ENCODE results near the gene GALNT9. TPM values are rescaled to one million over a fixed set of nuclear protein-coding genes. Genes with fewer than 3 reads are reported as not detected.

Gene GALNT9
- total RNA-seq, 1 donor = not detected

GRCh38 chr12:132204063-132204792, 125.2 kb downstream of the GALNT9 start:
- DNase-seq (ENCODE audit: low read depth) = no peak
- TF ChIP-seq CTCF (IDR thresholded peaks at IDR 0.05; ENCODE audit: insufficient read depth, low read depth, low read length) = no peak
- H3K4me3 ChIP-seq (ENCODE audit: low read depth, low read length) = no peak overlapping the region

- no peak for TF ChIP-seq CTCF (IDR thresholded peaks at IDR 0.05; ENCODE audit: insufficient read depth, low read depth, low read length)
- no peak for DNase-seq (ENCODE audit: low read depth)
- H3K4me3 ChIP-seq (ENCODE audit: low read depth, low read length) = no peak overlapping the region
These were observed 126.3 kb downstream of the GALNT9 start for GRCh38 chr12:132202929-132203721.

GRCh38 chr12:132201391-132202120, 127.8 kb downstream of the GALNT9 start:
- no peak overlapping the region for H3K4me3 ChIP-seq (ENCODE audit: low read depth, low read length)
- no peak for DNase-seq (ENCODE audit: low read depth)
- no peak for TF ChIP-seq CTCF (IDR thresholded peaks at IDR 0.05; ENCODE audit: insufficient read depth, low read depth, low read length)

- H3K4me3 ChIP-seq (ENCODE audit: low read depth, low read length) = no peak overlapping the region
- DNase-seq (ENCODE audit: low read depth) = no peak
- no peak for TF ChIP-seq CTCF (IDR thresholded peaks at IDR 0.05; ENCODE audit: insufficient read depth, low read depth, low read length)
These were observed 128.6 kb downstream of the GALNT9 start for GRCh38 chr12:132200800-132201199.

GRCh38 chr12:132199526-132200319, 129.7 kb downstream of the GALNT9 start:
- no peak for TF ChIP-seq CTCF (IDR thresholded peaks at IDR 0.05; ENCODE audit: insufficient read depth, low read depth, low read length)
- DNase-seq (ENCODE audit: low read depth) = no peak
- no peak overlapping the region for H3K4me3 ChIP-seq (ENCODE audit: low read depth, low read length)

- no peak overlapping the region for H3K4me3 ChIP-seq (ENCODE audit: low read depth, low read length)
- no peak for TF ChIP-seq CTCF (IDR thresholded peaks at IDR 0.05; ENCODE audit: insufficient read depth, low read depth, low read length)
- no peak for DNase-seq (ENCODE audit: low read depth)
These were observed 130.3 kb downstream of the GALNT9 start for GRCh38 chr12:132199101-132199500.
